Dedifferentiated amniotic fluid mesenchymal stem cell (primary cell): Measurements from ENCODE around the gene KLF11.
"Not testable (repeated sequence)": the region's sequence is repeated elsewhere in the genome, so short reads cannot be mapped to it uniquely, and the experiment has no call there.

Experiments
- DNase-seq: peaks from one replicate; pipeline ENCODE4 v3.0.0-alpha.2; 2016; ENCODE audit errors: extremely low spot score

Gene KLF11

GRCh38 chr2:10009271-10009810, 34.0 kb upstream of the KLF11 start:
- no peak for DNase-seq

GRCh38 chr2:10009811-10010781, 33.3 kb upstream of the KLF11 start:
- no peak for DNase-seq

GRCh38 chr2:10010861-10011605, 32.3 kb upstream of the KLF11 start:
- DNase-seq, result not testable (repeated sequence)

- not testable (repeated sequence) for DNase-seq
Observed at GRCh38 chr2:10011606-10012325, 31.6 kb upstream of the KLF11 start.

- DNase-seq, result not testable (repeated sequence)
Observed at GRCh38 chr2:10012366-10012962, 30.9 kb upstream of the KLF11 start.

- DNase-seq, result no peak
Observed at GRCh38 chr2:10012963-10013461, 30.3 kb upstream of the KLF11 start.

GRCh38 chr2:10013651-10014417, 29.5 kb upstream of the KLF11 start:
- DNase-seq, result not testable (repeated sequence)

GRCh38 chr2:10014418-10015190, 28.7 kb upstream of the KLF11 start:
- DNase-seq, result no peak

GRCh38 chr2:10015376-10015989, 27.9 kb upstream of the KLF11 start:
- not testable (repeated sequence) for DNase-seq

GRCh38 chr2:10016001-10016801, 27.1 kb upstream of the KLF11 start:
- DNase-seq, result no peak

GRCh38 chr2:10016802-10017258, 26.5 kb upstream of the KLF11 start:
- DNase-seq, result no peak

GRCh38 chr2:10017313-10017941, 25.9 kb upstream of the KLF11 start:
- DNase-seq, result no peak

- no peak for DNase-seq
Observed at GRCh38 chr2:10019174-10019573, 24.2 kb upstream of the KLF11 start.

- no peak for DNase-seq
Observed at GRCh38 chr2:10019602-10020400, 23.5 kb upstream of the KLF11 start.

- no peak for DNase-seq
Observed at GRCh38 chr2:10022041-10022421, 21.3 kb upstream of the KLF11 start.

GRCh38 chr2:10022445-10022844, 20.9 kb upstream of the KLF11 start:
- no peak for DNase-seq
